ENCODE results near the gene SPRYD7.

GRCh38 chr13:49956131-49956530, 20.0 kb upstream of the SPRYD7 start:
- TF ChIP-seq CTCF (IDR thresholded peaks at IDR 0.05; ENCODE audit: borderline replicate concordance, extremely low read depth, low read length, poor library complexity, severe bottlenecking) (no peak), EZH2 (IDR thresholded peaks at IDR 0.05; ENCODE audit: borderline replicate concordance, low read depth, low read length, severe bottlenecking) (no peak)
